ENCODE results near the gene PATE4.

The PATE4 gene

DNA sequence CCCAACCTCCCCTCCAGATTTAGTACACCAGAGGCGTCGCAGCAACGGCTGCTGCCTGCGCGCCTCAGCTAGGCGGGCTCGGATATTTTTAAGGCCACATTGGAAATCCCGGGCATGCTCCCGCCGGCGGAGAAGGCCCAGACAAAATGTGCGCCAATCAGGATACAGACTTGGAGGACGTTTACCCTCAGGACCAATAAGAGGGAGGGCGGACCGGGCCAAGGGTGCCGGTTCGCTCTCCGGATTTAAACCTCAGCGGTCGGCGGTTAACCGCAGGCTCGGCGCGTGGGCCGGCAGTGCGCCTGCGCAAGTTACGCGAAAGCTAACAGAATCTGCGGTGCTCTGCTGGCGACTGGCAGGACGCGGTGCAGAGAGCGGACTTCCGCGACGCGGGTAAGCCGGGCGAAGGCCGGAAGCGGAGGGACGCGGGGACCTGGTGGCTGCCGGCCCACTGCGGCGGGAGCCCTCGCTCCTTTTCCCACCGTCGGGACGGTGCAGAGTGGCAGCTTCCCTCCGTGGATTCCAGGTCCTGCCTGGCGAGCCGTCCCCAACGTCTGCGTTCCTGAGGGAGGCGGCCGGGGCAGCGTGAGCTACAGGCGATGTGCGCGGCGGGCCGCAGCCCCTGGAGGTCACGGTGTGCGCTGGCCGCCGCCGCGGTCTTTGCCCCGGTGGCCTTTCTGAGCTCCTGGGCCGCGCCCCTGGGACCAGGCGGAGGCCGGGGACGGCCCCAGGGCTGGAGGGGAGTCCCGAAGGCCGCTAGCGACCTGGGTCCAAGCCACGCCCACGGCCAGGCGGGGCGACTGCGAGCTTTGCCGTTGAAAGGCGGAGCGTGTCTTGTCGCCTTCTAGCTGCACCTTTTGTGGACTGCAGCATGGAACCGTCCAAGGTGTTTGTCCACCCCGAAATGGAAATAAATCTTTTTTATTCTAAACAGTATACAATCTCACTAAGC, 54.5 kb downstream of the PATE4 start, which contains the start of gene HYLS1:
Gene HYLS1 (plus strand): TSS at position 296 of the 952 bp plus-strand sequence. CDS start 11,701 bp downstream, outside the sequence.
- DNase-seq: peak; percentile 96
